ENCODE measurements around the gene IGFN1. TPM values are rescaled to one million over a fixed set of nuclear protein-coding genes. Genes with fewer than 3 reads are reported as not detected.

Gene IGFN1
- polyA plus RNA-seq, 1 donor from 2014 or later, result not detected

GRCh38 chr1:201222125-201222524, 31.5 kb downstream of the IGFN1 start:
- H3K4me2 ChIP-seq (ENCODE audit: low read length), result no peak overlapping the region
- H3F3A ChIP-seq (ENCODE audit: insufficient read depth, low read length, poor library complexity, severe bottlenecking), result no peaks in the 10 kb centered on the region
- H4K20me1 ChIP-seq (ENCODE audit: insufficient read depth), result no peaks in the 10 kb centered on the region
- H3K27ac ChIP-seq (ENCODE audit: low read length), result no peak overlapping the region
- TF ChIP-seq SMC3 (conservative IDR thresholded peaks at IDR 0.05; ENCODE audit: poor library complexity) (no peak), TAF1 (IDR thresholded peaks at IDR 0.05; ENCODE audit: low read depth) (no peak), EZH2 (IDR thresholded peaks at IDR 0.05; ENCODE audit: borderline replicate concordance, insufficient read depth, low read length, poor library complexity, severe bottlenecking) (no peak), MXI1 (conservative IDR thresholded peaks at IDR 0.05; ENCODE audit: poor library complexity, severe bottlenecking) (no peak), RAD21 (conservative IDR thresholded peaks at IDR 0.05) (no peak), POLR2AphosphoS5 (IDR thresholded peaks at IDR 0.05) (no peak), CTCF (IDR thresholded peaks at IDR 0.05; ENCODE audit: poor library complexity, severe bottlenecking) (no peak), REST (IDR thresholded peaks at IDR 0.05; ENCODE audit: borderline replicate concordance) (no peak), EP300 (conservative IDR thresholded peaks at IDR 0.05; ENCODE audit: poor library complexity, severe bottlenecking) (no peak)
- H3K27me3 ChIP-seq (ENCODE audit: insufficient read depth, low read depth, low read length), result no peaks in the 10 kb centered on the region
- H3K9me2 ChIP-seq (ENCODE audit: insufficient read depth, low read length), result no peaks in the 10 kb centered on the region
- no peaks in the 10 kb centered on the region for H3K79me2 ChIP-seq (replicated peaks; ENCODE audit: insufficient read depth, low read length)
- no peak overlapping the region for H3K9ac ChIP-seq (ENCODE audit: low read length)
- no peaks in the 10 kb centered on the region for H3K9me3 ChIP-seq (ENCODE audit: low read length)
- H3K4me3 ChIP-seq (ENCODE audit: low read length), result no peak overlapping the region
- no peaks in the 10 kb centered on the region for H3K36me3 ChIP-seq (ENCODE audit: insufficient read depth, low read length)
- no peak overlapping the region for H2AFZ ChIP-seq (ENCODE audit: low read depth, low read length)

GRCh38 chr1:201223852-201224665, 33.4 kb downstream of the IGFN1 start:
- no peaks in the 10 kb centered on the region for H3K27me3 ChIP-seq (ENCODE audit: insufficient read depth, low read depth, low read length)
- no peak overlapping the region for H3K9ac ChIP-seq (ENCODE audit: low read length)
- no peak for TF ChIP-seq REST (IDR thresholded peaks at IDR 0.05; ENCODE audit: borderline replicate concordance)
- TF ChIP-seq MXI1 (conservative IDR thresholded peaks at IDR 0.05; ENCODE audit: poor library complexity, severe bottlenecking), result no peak
- TF ChIP-seq TAF1 (IDR thresholded peaks at IDR 0.05; ENCODE audit: low read depth), result no peak
- TF ChIP-seq CTCF (IDR thresholded peaks at IDR 0.05; ENCODE audit: poor library complexity, severe bottlenecking), result no peak
- no peak for TF ChIP-seq RAD21 (conservative IDR thresholded peaks at IDR 0.05)
- no peak for TF ChIP-seq EP300 (conservative IDR thresholded peaks at IDR 0.05; ENCODE audit: poor library complexity, severe bottlenecking)
- no peak for TF ChIP-seq SMC3 (conservative IDR thresholded peaks at IDR 0.05; ENCODE audit: poor library complexity)
- TF ChIP-seq EZH2 (IDR thresholded peaks at IDR 0.05; ENCODE audit: borderline replicate concordance, insufficient read depth, low read length, poor library complexity, severe bottlenecking), result no peak
- TF ChIP-seq POLR2AphosphoS5 (IDR thresholded peaks at IDR 0.05), result no peak

More at GRCh38 chr1:201223852-201224665, 33.4 kb downstream of the IGFN1 start:
- Histone ChIP-seq H2AFZ (ENCODE audit: low read depth, low read length) (no peak overlapping the region), H3K9me3 (ENCODE audit: low read length) (no peaks in the 10 kb centered on the region), H3F3A (ENCODE audit: insufficient read depth, low read length, poor library complexity, severe bottlenecking) (no peaks in the 10 kb centered on the region), H3K9me2 (ENCODE audit: insufficient read depth, low read length) (no peaks in the 10 kb centered on the region), H3K4me2 (ENCODE audit: low read length) (no peak overlapping the region), H3K4me3 (ENCODE audit: low read length) (no peak overlapping the region), H3K27ac (ENCODE audit: low read length) (no peak overlapping the region), H3K79me2 (replicated peaks; ENCODE audit: insufficient read depth, low read length) (no peaks in the 10 kb centered on the region), H4K20me1 (ENCODE audit: insufficient read depth) (no peaks in the 10 kb centered on the region), H3K36me3 (ENCODE audit: insufficient read depth, low read length) (no peaks in the 10 kb centered on the region)
